HG03025 (cell line): ENCODE results near the gene CDC7.
"Not testable (repeated sequence)": the region's sequence is repeated elsewhere in the genome, so short reads cannot be mapped to it uniquely, and the experiment has no call there.

Source experiments
- ATAC-seq: cut with Tn5 transposase; IDR thresholded peaks from one replicate; pipeline ENCODE4 v1.9.1; 2021; ENCODE audit warnings: mild to moderate bottlenecking, moderate library complexity; ENCODE audit not compliant: unreplicated experiment, low FRiP score

CDC7 gene

DNA sequence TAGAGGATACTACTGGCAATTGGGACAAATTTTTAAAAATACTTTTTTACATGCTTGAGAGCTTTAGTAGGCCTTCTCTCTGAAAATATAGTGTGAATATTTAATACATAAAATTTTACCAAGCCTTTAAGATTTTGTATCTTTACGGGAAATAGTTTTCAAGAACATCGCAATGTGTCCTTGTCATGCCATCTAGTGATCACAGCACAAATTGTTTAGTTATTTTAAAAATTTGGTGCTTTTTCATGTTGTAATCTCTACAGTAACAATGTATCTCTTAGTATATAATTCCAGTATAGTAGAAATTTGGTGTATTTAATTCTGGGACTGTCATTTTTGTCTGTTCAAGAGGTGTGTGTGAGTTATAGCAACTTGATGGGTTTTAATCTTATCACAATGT is 6.7 kb downstream of the CDC7 start:
- no peak for ATAC-seq

DNA sequence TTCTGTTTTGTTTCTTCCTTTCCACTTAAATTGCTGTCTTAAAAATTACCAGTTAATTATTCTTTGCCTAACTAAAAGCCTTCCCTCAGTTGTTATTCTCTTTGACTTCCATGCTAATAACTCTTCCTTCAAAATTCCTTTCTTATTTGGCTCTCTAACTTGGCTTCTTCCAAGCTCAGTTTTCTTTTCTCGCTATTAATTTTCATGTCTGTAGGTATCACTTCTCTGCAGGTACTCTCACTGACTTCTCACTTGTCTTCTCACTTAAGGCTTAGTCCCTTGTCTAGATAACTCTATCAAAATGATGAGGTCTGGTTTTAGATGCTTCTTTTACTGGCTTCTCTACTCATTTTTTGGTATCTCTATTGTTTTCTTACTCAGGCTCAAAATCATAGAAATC is 10.1 kb downstream of the CDC7 start:
- ATAC-seq: no peak

- ATAC-seq: no peak
Measured at GRCh38 chr1:91511386-91511785, 10.7 kb downstream of the CDC7 start.

GRCh38 chr1:91513160-91513559 is 12.5 kb downstream of the CDC7 start:
- no peak for ATAC-seq

GRCh38 chr1:91513706-91514105 is 13.1 kb downstream of the CDC7 start:
- no peak for ATAC-seq

- ATAC-seq: no peak
Measured at GRCh38 chr1:91515994-91516393, 15.3 kb downstream of the CDC7 start.

DNA sequence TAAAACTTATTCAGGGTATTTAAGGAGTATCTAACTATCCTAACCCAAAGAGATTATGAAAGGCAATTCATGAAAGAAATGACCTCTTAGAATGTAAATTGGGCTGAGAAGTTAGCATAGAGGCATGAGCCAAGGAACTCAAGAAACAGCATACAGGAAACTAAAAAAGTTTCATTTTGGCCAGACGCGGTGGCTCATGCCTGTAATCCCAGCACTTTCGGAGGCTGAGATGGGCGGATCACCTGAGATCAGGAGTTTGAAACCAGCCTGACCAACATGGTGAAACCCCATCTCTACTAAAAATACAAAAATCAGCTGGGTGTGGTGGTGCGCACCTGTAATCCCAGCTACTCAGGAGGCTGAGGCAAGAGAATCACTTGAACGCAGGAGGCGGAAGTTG is 16.0 kb downstream of the CDC7 start:
- ATAC-seq: not testable (repeated sequence)

GRCh38 chr1:91519167-91519566 is 18.5 kb downstream of the CDC7 start:
- not testable (repeated sequence) for ATAC-seq

- ATAC-seq: no peak
Measured at GRCh38 chr1:91520942-91521507, 20.4 kb downstream of the CDC7 start.

DNA sequence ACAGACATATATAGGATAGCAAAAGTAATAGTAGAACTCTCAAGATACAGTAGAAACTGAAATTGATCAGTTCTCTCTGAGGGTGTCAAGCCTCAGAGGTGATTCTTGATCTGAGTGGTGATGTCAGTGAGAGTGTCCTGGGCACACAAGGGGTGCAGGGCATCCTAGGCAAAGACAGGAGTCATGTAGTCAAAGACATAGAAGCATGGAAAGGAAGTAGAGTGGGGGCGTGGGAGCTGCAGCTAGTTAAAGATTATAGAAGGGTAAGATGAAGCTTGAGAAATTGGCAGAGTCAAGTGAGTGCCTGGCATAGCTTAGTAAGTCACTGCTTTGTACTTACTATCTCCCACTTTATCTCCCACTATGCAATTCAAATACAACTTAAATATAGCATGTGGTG is 22.8 kb downstream of the CDC7 start:
- peak; percentile 96 for ATAC-seq

DNA sequence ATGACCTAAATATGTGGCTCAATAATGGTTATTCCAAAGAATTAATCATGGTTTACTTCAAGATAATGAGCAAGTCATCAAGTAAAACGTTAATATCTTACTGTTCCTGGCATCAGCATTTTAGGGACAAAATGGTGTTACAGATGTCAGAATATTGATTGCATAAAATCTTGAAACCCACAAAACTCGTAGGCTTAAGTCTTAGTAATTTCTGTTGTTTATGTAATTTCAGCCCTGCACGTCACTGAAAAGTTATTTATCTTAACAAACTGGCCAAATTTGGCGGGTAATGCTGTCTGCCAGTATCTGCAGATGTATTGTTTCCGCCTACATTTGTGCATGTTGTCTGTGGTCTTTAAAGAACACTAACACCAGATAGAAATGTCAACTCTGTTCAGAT is 25.8 kb downstream of the CDC7 start:
- ATAC-seq: no peak

DNA sequence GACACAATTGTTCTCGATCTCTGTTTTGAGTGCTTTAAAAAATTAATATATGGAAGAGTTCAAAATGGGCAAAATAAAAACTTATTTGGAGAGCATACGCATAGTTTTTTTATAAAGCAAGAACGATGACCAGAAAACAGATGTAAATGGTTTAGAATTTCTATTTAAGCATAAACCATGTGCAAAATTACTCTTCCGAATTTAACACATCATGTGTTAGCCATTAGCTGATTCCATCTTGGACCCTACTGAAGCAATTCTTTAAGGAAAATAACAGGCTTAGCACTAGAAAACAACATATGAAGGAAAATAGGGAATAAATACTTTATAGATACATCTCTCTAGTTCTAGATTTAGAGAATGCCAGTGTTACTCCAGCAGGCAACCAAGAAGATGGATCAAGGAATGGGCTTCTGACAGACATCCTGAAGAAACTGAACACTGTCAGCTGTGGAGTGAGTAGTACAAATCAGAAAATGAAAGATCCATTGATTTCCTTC is 26.7 kb downstream of the CDC7 start:
- ATAC-seq: no peak

DNA sequence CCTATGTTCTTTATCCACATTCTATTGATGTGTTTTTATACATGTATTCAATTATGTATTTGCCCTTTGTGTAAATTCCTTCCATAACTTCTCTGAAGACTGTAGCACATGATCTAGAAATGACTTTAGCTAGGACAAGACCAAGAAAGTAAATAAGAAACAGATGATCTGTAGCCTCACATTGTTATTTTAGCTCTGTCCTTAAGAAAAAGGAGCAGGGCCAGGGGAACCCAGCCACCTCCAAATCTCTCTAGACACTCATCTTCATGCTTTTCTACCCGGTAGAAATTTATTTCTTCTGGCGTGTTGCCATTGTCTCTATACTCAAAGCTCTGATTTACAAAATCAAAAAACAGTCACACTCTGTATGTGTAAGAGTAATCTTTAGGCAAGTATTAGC is 27.1 kb downstream of the CDC7 start:
- ATAC-seq: no peak

- ATAC-seq: no peak
Measured at GRCh38 chr1:91529856-91530255, 29.2 kb downstream of the CDC7 start.

GRCh38 chr1:91533361-91534024 is 32.8 kb downstream of the CDC7 start:
- no peak for ATAC-seq

DNA sequence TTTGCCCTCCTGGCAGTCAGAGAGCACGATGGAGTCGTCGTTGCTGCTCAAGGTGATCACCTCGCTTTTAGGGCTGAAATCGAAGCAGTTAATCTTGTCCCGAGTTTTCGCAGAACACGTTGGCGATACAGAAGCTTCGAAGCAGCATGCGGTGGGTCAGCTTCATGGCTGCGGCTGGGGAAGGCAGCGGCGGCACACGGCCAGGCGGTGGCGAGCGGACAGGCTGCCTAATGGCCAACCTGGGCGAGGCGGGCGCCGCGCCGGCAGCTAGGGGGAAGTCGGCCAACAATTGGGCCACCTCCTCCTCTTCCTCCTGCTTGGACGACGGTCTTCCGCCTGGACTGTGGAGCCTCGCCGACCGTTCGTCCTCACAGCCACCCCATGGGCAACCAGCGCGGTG is 34.8 kb downstream of the CDC7 start:
- no peak for ATAC-seq

GRCh38 chr1:91537281-91537986 is 36.8 kb downstream of the CDC7 start:
- no peak for ATAC-seq

DNA sequence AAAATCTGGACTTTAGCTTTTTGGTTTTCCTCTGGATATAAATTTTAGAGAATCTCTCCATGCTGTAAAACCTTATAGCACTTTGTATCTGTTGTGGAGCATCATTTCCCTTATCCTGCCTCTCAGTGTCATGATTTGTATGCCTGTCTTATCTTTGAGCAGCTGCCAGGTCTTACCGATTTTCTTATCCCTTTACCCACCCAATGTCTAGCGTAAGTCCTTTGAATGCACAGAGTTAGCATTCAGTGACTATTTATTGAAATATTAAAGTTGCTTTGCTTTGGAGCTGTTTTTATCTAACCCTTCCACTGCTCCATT is 37.3 kb downstream of the CDC7 start:
- no peak for ATAC-seq

DNA sequence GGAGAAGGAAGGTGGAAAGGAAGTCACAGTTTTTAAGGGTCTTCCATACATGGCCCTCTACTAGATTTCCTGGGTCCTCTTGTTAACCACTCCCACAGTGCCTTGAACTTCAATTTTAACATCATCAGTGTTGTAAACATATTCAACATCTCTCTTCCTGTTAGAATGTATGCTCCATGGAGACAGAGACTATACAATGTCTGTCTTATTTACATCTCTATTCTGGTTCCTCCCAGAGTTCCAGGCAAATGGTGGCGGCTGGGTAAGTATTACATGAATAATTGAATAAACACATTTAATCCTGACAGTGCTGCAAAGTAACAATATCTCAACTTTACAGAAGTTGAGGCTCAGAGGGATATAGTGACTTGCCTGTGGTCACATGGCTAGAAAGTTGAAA is 40.3 kb downstream of the CDC7 start:
- ATAC-seq: no peak

DNA sequence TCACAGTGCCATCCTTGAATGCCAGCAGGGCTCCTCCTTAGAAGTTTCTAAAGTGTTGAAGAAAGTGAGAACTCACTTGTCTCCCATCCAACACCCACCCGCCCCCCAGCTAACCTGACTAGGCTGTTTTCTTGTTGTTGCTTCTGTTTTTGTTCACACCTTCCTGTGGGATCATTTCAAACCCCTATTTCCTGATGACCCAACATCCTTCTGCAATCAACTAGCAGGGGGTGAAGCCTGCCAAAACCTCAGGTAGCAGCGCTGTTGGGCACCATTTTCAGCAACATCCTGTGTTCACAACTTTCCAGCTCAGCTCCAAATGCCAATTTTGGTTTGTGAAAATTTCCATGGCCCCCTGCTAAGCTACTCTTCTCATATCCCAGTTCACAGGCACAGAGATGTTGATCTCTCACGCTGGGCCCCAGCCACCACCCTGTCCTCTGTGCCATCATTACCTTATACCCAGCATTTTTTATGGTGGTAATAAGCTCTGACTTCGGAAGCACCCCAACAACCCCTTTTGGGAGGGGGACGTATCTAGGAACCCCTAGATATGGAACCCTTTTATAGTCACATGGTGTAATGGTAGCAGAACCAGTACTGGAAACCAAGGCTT is 41.4 kb downstream of the CDC7 start:
- ATAC-seq: no peak

DNA sequence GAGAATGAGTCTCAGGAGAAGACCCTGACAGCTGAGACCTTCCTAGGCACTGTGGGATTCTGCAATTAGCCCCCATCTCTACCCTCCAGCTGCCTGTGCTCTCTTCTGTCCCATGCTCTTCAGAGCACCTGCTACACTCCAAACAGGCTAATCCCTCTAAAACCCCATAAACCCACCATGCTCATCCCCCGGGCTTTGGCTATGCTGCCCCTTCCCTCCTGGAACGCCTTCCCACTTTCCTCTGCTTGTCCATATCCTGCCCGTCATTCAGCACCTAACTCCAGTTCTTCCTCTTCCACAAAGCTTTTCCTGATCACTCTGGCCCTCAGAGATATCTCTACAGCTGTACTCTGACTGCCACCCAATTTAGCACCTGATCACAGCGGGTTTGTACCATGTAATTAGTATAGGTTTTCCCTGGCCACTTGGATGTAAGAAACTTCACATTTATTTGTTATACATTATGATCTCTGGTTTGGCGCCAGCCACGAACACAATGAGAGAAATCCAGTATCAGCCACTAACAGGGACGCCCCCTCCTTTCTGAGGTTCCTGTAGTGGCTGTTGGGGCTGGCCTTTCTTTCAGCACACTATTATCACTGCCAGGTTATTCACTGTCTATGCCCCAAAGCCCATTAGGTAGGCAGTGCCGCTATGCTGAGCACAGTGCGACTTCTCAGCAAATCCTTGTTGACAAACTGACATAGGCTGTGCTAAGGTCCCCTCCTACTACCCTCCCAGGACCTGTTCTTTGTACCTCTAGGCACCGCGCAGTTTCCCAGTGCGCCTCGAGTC is 45.1 kb downstream of the CDC7 start:
- no peak for ATAC-seq
